ENCODE measurements around the gene SLC35E4.
"Not testable (repeated sequence)": the region's sequence is repeated elsewhere in the genome, so short reads cannot be mapped to it uniquely, and the experiment has no call there.

Gene SLC35E4

GRCh38 chr22:30650508-30651116 lies 15.0 kb downstream of the SLC35E4 start:
- DNase-seq (ENCODE audit: low read depth) = no peak

GRCh38 chr22:30652852-30653251 lies 17.3 kb downstream of the SLC35E4 start:
- DNase-seq (ENCODE audit: low read depth) = no peak

GRCh38 chr22:30654361-30654760 lies 18.8 kb downstream of the SLC35E4 start:
- no peak for DNase-seq (ENCODE audit: low read depth)

- no peak for DNase-seq (ENCODE audit: low read depth)
These were observed 20.0 kb downstream of the SLC35E4 start for GRCh38 chr22:30655532-30655931.

GRCh38 chr22:30662040-30662439 lies 26.5 kb downstream of the SLC35E4 start:
- no peak for DNase-seq (ENCODE audit: low read depth)

GRCh38 chr22:30664798-30665197 lies 29.2 kb downstream of the SLC35E4 start:
- DNase-seq (ENCODE audit: low read depth) = no peak

GRCh38 chr22:30665266-30665665 lies 29.7 kb downstream of the SLC35E4 start:
- DNase-seq (ENCODE audit: low read depth) = no peak

GRCh38 chr22:30665786-30666185 lies 30.2 kb downstream of the SLC35E4 start:
- no peak for DNase-seq (ENCODE audit: low read depth)

GRCh38 chr22:30667107-30667493 lies 31.5 kb downstream of the SLC35E4 start:
- no peak for DNase-seq (ENCODE audit: low read depth)

- peak; percentile 91 for DNase-seq (ENCODE audit: low read depth)
These were observed 32.2 kb downstream of the SLC35E4 start, which contains the start of gene DUSP18 for GRCh38 chr22:30667494-30668385. TSS of gene DUSP18 (minus strand) at chr22:30667875. CDS start at chr22:30664003, 3,872 bp downstream.

- no peak for DNase-seq (ENCODE audit: low read depth)
These were observed 32.8 kb downstream of the SLC35E4 start for GRCh38 chr22:30668386-30668710.

- no peak for DNase-seq (ENCODE audit: low read depth)
These were observed 35.5 kb downstream of the SLC35E4 start for GRCh38 chr22:30671071-30671470.

- DNase-seq (ENCODE audit: low read depth) = no peak
These were observed 37.6 kb downstream of the SLC35E4 start for GRCh38 chr22:30673136-30673535.

- no peak for DNase-seq (ENCODE audit: low read depth)
These were observed 38.9 kb downstream of the SLC35E4 start for GRCh38 chr22:30674482-30674881.

GRCh38 chr22:30675436-30675835 lies 39.9 kb downstream of the SLC35E4 start:
- no peak for DNase-seq (ENCODE audit: low read depth)

GRCh38 chr22:30676565-30676964 lies 41.0 kb downstream of the SLC35E4 start:
- DNase-seq (ENCODE audit: low read depth) = not testable (repeated sequence)

GRCh38 chr22:30679895-30680690 lies 44.5 kb downstream of the SLC35E4 start:
- not testable (repeated sequence) for DNase-seq (ENCODE audit: low read depth)

- DNase-seq (ENCODE audit: low read depth) = no peak
These were observed 45.6 kb downstream of the SLC35E4 start for GRCh38 chr22:30680991-30681770.

- DNase-seq (ENCODE audit: low read depth) = no peak
These were observed 46.2 kb downstream of the SLC35E4 start for GRCh38 chr22:30681831-30682230.

- no peak for DNase-seq (ENCODE audit: low read depth)
These were observed 49.6 kb downstream of the SLC35E4 start for GRCh38 chr22:30685178-30685577.

- no peak for DNase-seq (ENCODE audit: low read depth)
These were observed 51.8 kb downstream of the SLC35E4 start for GRCh38 chr22:30687358-30687757.

GRCh38 chr22:30689622-30690021 lies 54.0 kb downstream of the SLC35E4 start:
- DNase-seq (ENCODE audit: low read depth) = no peak

Measured in stimulated activated CD8-positive, alpha-beta memory T cell treated with anti-CD3 and anti-CD28 coated beads, Interleukin-12 subunit alpha, Interleukin-12 subunit beta, amount 100 ng/mL, for 1 hour (primary cell).